Endodermal cell (in vitro differentiated cells): ENCODE data around the gene GPR137C. TPM values are rescaled to one million over a fixed set of nuclear protein-coding genes. Genes with fewer than 3 reads are reported as not detected.

Source experiments
- DNase-seq: peaks from one replicate; pipeline ENCODE4 v3.0.0-alpha.2; 2017
- H3K27ac ChIP-seq: 2 replicates; pipeline ENCODE4 v1.5.1; 2013; ENCODE audit warnings: mild to moderate bottlenecking, low read depth, low read length, moderate library complexity
- H3K27me3 ChIP-seq: 2 replicates; pipeline ENCODE4 v1.6.1; 2013; ENCODE audit warnings: mild to moderate bottlenecking, low read length, moderate library complexity; ENCODE audit not compliant: insufficient read depth, control insufficient read depth, poor library complexity, severe bottlenecking
- H3K36me3 ChIP-seq: 2 replicates; pipeline ENCODE4 v1.7.0; 2013; ENCODE audit warnings: mild to moderate bottlenecking, low read length, moderate library complexity; ENCODE audit not compliant: control insufficient read depth, insufficient read depth
- H3K4me1 ChIP-seq: one replicate; pipeline ENCODE4 v1.7.0; 2013; ENCODE audit warnings: low read length; ENCODE audit not compliant: control insufficient read depth, insufficient read depth
- H3K4me3 ChIP-seq: 2 replicates; pipeline ENCODE4 v1.5.1; 2013; ENCODE audit warnings: mild to moderate bottlenecking, low read length, moderate library complexity
- H3K9ac ChIP-seq: 2 replicates; pipeline ENCODE4 v1.6.1; 2013; ENCODE audit warnings: mild to moderate bottlenecking, low read length, moderate library complexity; ENCODE audit not compliant: poor library complexity, severe bottlenecking; ENCODE audit errors: extremely low read depth
- H3K9me3 ChIP-seq: 2 replicates; pipeline ENCODE4 v1.6.1; 2013; ENCODE audit warnings: mild to moderate bottlenecking, low read length, moderate library complexity; ENCODE audit not compliant: control insufficient read depth
- H3K27ac Mint-ChIP-seq: 2 replicates; pipeline ENCODE4 v1.8.0; 2020; ENCODE audit warnings: mixed read lengths
- H3K27me3 Mint-ChIP-seq: 2 replicates; pipeline ENCODE4 v1.8.0; 2021; ENCODE audit warnings: mild to moderate bottlenecking, mixed read lengths; ENCODE audit not compliant: insufficient read depth
- H3K36me3 Mint-ChIP-seq: 2 replicates; pipeline ENCODE4 v1.8.0; 2020; ENCODE audit warnings: low read depth, mixed read lengths
- H3K4me1 Mint-ChIP-seq: 2 replicates; pipeline ENCODE4 v1.8.0; 2020; ENCODE audit warnings: mixed read lengths
- H3K4me3 Mint-ChIP-seq: 2 replicates; pipeline ENCODE4 v1.8.0; 2020; ENCODE audit warnings: mild to moderate bottlenecking, moderate library complexity, mixed read lengths
- H3K9me3 Mint-ChIP-seq: 2 replicates; pipeline ENCODE4 v1.8.0; 2020; ENCODE audit warnings: mild to moderate bottlenecking, mixed read lengths
- WGBS, 2 experiments: methylation state at CpG; one replicate each; pipeline versions ENCODE4 v1.1.5 to v1.1.7; 2013; ENCODE audit warnings: missing lambda C conversion rate in 2 of 2, mixed read lengths in 1 of 2; ENCODE audit not compliant: insufficient coverage in 1 of 2, insufficient read length in 1 of 2; 5-methylcytosine and 5-hydroxymethylcytosine counted together
- total RNA-seq, 2 donors: library from RNA; stranded (reverse); fragmentation: NEBNext Ultra II Directional in 1 of 2; extraction: Animal tissue kit (Norgen Biotek cat#: 25700) in 1 of 2; gene quantifications; 2 replicates in 1 of 2; 3 replicates in 1 of 2; pipeline ENCODE4 v1.2.1, GENCODE V29; 2021
- TF ChIP-seq, protein P1 (sequence below): fragments of 200-600 bp; sonication (generic); conservative IDR thresholded peaks from 2 replicates; pipeline ENCODE4 v1.5.0; 2021; ENCODE audit warnings: antibody characterized with exemption, mild to moderate bottlenecking

The GPR137C gene
- total RNA-seq, 2 donors from 2014 or later: 8.8 to 9.3 TPM

DNA sequence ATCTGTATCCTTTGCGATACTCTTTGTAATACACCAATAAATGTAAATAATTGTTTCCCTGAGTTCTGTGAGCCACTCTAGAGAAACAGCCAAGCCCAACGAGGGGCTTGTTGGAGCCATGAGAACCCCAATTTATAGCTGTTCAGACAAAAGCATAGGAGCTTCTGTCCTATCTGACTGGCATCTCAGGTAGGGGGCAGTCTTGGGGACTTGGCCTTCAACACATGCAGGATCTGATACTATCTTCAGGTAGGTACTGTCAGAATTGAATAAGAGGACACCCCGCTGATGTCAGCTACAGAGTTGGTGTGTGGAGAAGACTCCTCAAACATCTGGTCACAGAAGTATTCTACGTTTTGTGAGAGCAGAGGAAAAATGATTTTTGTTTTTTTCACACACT is 25.6 kb upstream of the GPR137C start:
- TF ChIP-seq, protein P1, sequence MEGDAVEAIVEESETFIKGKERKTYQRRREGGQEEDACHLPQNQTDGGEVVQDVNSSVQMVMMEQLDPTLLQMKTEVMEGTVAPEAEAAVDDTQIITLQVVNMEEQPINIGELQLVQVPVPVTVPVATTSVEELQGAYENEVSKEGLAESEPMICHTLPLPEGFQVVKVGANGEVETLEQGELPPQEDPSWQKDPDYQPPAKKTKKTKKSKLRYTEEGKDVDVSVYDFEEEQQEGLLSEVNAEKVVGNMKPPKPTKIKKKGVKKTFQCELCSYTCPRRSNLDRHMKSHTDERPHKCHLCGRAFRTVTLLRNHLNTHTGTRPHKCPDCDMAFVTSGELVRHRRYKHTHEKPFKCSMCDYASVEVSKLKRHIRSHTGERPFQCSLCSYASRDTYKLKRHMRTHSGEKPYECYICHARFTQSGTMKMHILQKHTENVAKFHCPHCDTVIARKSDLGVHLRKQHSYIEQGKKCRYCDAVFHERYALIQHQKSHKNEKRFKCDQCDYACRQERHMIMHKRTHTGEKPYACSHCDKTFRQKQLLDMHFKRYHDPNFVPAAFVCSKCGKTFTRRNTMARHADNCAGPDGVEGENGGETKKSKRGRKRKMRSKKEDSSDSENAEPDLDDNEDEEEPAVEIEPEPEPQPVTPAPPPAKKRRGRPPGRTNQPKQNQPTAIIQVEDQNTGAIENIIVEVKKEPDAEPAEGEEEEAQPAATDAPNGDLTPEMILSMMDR: peak; percentile 44
- peaks cover 6% of the 10 kb centered on the region for H3K4me1 Mint-ChIP-seq
- H3K27ac Mint-ChIP-seq: no peak overlapping the region
- no peaks in the 10 kb centered on the region for H3K27me3 Mint-ChIP-seq
- H3K36me3 Mint-ChIP-seq: no peaks in the 10 kb centered on the region
- 94% methylated on average over 2 to 3 of the region's 4 CpGs for WGBS, 2 experiments
- Histone ChIP-seq H3K4me3 (no peak overlapping the region), H3K4me1 (peaks cover 5% of the 10 kb centered on the region), H3K27me3 (no peaks in the 10 kb centered on the region), H3K36me3 (no peaks in the 10 kb centered on the region), H3K27ac (no peak overlapping the region), H3K9ac (no peak overlapping the region), H3K9me3 (no peaks in the 10 kb centered on the region)
- no peaks in the 10 kb centered on the region for H3K9me3 Mint-ChIP-seq
- H3K4me3 Mint-ChIP-seq: no peak overlapping the region
- DNase-seq: no peak

DNA sequence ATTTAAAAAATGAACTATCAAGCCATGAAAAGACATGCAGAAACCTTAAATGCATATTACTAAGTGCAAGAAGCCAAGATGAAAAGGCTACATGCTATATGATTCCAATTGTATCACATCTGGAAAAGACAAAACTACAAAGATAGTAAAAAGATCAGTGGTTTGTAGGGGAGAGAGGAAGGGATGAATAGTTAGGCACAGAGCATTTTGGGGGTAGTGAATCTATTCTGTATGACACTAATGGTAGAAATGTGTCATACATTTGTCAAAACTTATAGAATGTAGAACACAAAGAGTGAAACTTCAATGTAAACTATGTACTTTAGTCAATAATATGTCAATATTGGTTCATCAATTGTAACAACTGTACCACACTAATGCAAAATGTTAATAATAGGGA is 21.2 kb upstream of the GPR137C start:
- Mint-ChIP-seq H3K4me3 (no peak overlapping the region), H3K36me3 (peaks cover 15% of the 10 kb centered on the region), H3K27ac (no peak overlapping the region), H3K9me3 (no peaks in the 10 kb centered on the region), H3K4me1 (no peaks in the 10 kb centered on the region), H3K27me3 (no peaks in the 10 kb centered on the region)
- no peaks in the 10 kb centered on the region for H3K9me3 ChIP-seq
- TF ChIP-seq, protein P1: no peak
- DNase-seq: no peak
- no peak overlapping the region for H3K9ac ChIP-seq
- no peak overlapping the region for H3K4me3 ChIP-seq
- no peaks in the 10 kb centered on the region for H3K36me3 ChIP-seq
- no peaks in the 10 kb centered on the region for H3K4me1 ChIP-seq
- H3K27me3 ChIP-seq: no peaks in the 10 kb centered on the region
- no peak overlapping the region for H3K27ac ChIP-seq

DNA sequence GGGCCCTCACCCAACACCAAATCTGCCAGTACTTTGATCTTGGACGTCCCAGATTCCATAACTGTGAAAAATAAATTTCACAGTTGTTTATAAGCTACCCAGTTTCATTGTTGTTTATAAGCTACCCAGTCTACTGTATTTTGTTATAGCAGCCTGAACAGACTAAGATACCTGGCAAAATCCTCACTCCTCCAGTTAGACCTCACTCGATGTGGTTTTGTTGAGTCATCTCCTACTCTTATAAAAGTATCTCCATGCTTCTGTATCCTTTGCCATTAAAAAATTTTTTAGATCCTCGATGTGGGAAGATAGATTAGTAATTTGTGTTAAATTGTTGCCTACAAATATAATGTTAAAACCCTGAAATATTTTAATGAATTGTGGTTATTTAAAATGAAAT is 16.4 kb upstream of the GPR137C start:
- Histone ChIP-seq H3K9me3 (no peaks in the 10 kb centered on the region), H3K9ac (no peak overlapping the region), H3K4me1 (no peaks in the 10 kb centered on the region), H3K36me3 (no peaks in the 10 kb centered on the region), H3K27me3 (peaks cover 28% of the 10 kb centered on the region), H3K27ac (no peak overlapping the region), H3K4me3 (no peak overlapping the region)
- no peak overlapping the region for H3K4me3 Mint-ChIP-seq
- H3K27me3 Mint-ChIP-seq: peaks cover 34% of the 10 kb centered on the region
- TF ChIP-seq, protein P1: no peak
- 91 to 100% methylated on average over 1 to 3 of the region's 3 CpGs for WGBS, 2 experiments
- H3K4me1 Mint-ChIP-seq: no peaks in the 10 kb centered on the region
- no peaks in the 10 kb centered on the region for H3K9me3 Mint-ChIP-seq
- no peak overlapping the region for H3K27ac Mint-ChIP-seq
- peaks cover 17% of the 10 kb centered on the region for H3K36me3 Mint-ChIP-seq
- DNase-seq: no peak
